Activated T-cell treated with anti-CD3 and anti-CD28 coated beads for 4 hours (primary cell): Measurements from ENCODE around the gene GYS1.

ENCODE experiments used
- DNase-seq: peaks from one replicate; pipeline ENCODE4 v3.0.0-alpha.2; 2020

Gene GYS1

DNA sequence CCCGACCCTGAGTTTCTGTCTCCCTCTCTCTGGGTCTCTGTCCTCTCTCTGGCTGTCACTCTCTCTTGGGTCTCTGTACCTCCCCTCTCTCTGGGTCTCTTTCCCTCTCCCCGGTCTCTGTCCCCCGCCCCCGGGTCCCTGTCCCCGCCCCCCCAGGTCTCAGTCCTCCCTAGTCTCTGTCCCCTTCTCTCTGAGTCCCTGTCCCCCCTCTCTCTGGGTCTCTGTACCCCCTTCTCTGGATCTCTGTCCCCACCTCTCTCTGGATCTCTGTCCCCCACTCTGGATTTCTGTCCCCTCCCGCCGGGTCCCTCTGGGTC is 30.3 kb downstream of the GYS1 start:
- DNase-seq, result no peak

DNA sequence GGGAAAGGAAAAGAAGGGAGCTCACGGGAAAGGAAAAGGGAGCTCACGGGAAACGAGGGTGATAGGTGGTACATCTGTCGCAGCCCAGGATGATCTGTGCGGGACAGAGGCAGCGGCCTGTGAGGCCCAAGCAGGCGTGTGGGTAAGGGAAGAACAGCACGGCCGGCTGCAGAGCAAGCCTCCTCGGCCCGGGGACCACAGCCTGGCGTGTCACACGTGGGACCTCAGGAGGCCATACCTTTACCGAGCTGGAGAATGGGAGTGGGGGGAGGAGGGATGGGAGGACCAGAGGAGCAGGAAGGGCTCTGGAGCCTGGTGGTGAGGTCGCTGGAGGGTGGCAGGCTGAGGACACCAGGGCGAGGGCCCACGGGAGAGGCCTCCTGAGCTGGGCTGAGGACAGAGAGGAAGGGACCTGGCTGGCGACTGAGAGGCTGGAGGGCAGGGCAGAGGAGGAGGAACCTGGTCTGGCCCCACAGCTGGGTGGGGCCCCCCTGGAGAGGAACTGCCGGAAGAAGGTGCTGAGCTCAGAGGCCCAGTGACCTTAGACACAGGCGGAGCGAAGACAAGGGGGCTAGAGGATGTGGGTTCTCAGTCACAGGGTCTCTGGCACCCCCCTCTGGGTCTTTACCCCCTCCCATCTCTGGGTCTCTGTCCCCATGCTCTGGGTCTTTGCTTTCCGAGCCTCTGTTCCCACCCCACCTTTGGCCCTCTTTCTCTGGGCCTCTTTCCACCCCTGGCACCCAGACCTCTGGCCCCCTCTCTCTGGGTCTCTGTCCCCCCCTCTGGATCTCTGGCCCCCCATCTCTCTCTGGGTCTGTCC is 30.9 kb downstream of the GYS1 start:
- no peak for DNase-seq

DNA sequence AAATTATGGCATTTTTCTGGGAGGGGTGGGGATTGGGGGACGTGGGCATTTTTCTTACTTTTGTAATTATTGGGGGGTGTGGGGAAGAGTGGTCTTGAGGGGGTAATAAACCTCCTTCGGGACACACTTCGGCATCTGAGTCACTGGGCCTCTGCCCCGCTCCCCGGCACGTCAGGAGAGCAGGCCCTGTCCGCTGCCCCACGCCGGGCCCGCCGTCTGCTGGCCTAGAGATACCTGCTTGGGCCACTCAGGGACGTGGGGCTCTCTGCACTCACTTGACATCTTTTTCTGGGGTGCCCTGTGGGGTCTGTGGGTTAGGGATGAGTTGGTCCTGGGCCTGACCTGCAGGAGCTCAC is 31.5 kb downstream of the GYS1 start:
- no peak for DNase-seq

DNA sequence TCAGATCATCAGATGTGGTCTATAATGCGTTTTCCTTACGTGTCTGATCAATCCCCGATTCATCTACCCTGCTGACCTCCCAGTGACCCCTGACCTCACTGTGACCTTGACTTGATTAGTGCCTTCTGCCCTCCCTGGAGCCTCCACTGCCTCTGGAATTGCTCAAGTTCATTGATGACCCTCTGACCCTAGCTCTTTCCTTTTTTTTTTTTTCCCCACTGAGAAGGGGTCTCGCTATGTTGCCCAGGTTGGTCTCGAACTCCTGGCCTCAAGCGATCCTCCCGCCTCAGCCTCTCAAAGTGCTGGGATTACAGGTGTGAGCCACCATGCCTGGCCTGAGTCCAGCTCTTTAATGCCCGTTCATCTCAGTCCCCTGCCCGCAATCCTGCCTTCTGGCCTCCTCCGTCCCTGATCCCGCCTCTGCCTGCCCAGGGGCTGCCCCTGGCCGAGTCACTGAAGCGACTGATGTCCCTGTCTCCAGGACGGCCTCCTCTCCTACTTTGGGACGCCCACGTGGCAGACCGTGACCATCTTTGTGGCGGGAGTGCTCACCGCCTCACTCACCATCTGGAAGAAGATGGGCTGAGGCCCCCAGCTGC is 32.0 kb downstream of the GYS1 start:
- no peak for DNase-seq

- no peak for DNase-seq
Observed at GRCh38 chr19:48959341-48960239, 33.5 kb downstream of the GYS1 start.

GRCh38 chr19:48958006-48958405 is 35.1 kb downstream of the GYS1 start:
- DNase-seq, result no peak

GRCh38 chr19:48955308-48955958 is 37.7 kb downstream of the GYS1 start:
- no peak for DNase-seq

DNA sequence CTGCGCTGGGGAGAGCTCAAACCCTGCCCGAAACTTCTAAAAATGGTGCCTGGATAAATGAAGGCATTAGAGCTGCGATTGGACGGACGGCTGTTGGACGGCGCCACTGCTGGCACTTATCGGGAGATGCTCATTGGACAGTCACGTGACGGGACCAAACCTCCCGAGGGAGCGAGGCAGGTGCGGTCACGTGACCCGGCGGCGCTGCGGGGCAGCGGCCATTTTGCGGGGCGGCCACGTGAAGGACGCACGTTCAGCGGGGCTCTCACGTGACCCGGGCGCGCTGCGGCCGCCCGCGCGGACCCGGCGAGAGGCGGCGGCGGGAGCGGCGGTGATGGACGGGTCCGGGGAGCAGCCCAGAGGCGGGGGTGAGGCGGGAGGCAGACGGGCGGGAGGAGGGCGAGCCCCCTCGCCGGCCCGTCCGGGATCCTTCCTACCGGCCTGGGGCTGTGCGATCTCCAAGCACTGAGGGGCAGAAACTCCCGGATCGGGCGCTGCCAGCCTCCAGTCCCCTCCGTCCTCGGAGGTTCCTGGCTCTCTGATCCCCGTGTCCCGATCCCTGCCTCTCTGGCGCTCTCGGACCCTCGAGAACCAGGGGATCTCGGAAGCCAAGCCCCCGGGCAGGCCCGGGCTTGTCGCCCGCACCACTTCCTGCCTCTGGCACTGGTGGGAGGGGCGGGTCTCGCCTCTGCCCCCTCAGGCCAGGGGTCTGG is 38.4 kb downstream of the GYS1 start, which contains the start of gene BAX:
TSS of gene BAX (plus strand) at position 281 of the 713 bp plus-strand sequence. CDS start at position 335, 54 bp downstream.
- peak; percentile 81 for DNase-seq

DNA sequence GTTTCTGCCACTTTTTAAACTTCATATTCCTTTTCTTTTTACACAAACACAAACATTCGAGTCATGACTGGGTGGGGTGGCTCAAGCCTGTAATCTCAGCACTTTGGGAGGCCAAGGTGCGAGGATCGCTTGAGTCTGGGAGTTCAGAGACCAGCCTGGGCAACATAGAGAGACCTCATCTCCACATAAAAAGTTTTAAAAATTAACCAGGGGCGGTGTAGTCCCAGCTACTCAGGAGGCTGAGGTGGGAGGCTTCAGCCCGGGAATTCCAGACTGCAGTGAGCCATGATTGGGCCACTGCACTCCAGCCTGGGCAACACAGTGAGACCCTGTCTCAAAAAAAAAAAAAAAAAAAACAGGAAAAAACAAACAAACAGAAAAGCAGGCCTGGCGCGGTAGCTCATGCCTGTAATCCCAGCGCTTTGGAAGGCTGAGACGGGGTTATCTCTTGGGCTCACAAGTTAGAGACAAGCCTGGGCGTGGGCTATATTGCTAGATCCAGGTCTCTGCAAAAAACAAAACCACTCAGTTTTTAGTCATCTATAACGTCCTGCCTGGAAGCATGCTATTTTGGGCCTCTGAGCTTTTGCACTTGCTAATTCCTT is 39.0 kb downstream of the GYS1 start:
- DNase-seq, result no peak

- DNase-seq, result no peak
Observed at GRCh38 chr19:48953141-48953540, 40.0 kb downstream of the GYS1 start.

- no peak for DNase-seq
Observed at GRCh38 chr19:48950830-48951519, 42.1 kb downstream of the GYS1 start.

DNA sequence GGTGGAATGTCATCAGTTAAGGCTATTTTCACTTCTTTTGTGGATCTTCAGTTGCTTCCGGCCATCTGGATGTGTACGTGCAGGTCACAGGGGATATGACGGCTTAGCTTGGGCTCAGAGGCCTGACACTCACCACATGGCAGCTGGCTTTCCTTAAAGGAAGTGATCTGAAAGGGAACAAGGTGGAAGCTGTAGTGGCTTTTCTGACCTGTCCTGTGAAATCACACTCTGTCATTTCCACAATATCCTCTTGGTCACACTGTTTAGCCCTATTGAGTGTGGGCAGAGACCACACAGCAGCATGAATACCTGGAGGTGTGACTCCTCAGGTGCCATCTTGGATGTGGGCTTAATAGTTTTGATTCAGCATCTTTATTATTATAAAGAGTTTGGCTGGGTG is 43.0 kb downstream of the GYS1 start:
- no peak for DNase-seq

DNA sequence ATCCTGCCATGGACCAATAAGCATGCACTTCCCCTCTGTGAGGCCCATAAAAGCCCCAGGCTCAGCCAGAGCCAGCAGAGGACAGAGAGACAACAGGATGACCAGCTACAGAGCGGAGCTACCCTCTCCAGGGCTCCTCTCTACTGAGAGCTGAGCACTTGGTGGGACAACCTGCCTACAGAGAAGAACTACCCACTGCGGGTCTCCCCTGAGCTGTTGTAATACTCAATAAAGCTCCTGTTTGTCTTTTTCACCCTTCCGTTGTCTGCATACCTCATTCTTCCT is 45.9 kb downstream of the GYS1 start:
- no peak for DNase-seq

- no peak for DNase-seq
Observed at GRCh38 chr19:48946463-48947257, 46.4 kb downstream of the GYS1 start.

GRCh38 chr19:48945817-48946216 is 47.3 kb downstream of the GYS1 start:
- no peak for DNase-seq

- no peak for DNase-seq
Observed at GRCh38 chr19:48945415-48945814, 47.7 kb downstream of the GYS1 start.

- DNase-seq, result no peak
Observed at GRCh38 chr19:48943081-48943480, 50.0 kb downstream of the GYS1 start.

DNA sequence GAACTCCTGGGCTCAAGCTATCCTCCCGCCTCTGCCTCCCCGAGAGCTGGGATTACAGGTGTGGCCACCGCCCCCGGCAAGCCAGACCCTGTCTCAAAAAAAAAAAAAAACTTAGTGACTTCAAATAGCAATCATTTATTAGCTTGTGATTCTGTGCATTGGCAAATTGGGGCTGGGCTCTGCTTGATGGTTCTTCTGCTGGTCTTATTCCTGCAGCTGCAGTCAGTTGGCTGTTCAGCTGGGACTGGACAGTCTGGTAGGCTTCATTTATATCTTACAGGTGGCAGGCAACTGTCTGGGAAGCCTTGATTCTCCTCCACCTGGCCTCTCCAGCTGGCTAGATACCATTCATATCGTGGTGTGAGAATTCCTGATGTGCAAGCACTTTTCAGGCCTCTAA is 52.2 kb downstream of the GYS1 start:
- no peak for DNase-seq

DNA sequence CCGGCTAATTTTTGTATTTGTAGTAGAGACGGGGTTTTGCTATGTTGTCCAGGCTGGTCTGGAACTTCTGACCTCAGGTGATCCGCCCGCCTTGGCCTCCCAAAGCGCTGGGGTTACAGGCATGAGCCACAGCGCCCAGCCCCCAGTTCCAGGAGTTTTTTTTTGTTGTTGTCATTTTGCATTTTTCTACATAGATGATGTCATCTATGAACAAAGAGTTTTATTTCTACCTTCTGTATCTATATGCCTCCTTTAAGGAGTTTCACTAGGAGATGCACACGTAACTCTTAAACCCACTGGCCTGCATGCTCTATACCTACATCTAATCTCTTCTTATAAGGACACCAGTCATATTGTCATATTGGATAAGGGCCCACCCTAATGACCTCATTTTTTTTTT is 54.9 kb downstream of the GYS1 start:
- no peak for DNase-seq

GRCh38 chr19:48935864-48936263 is 57.2 kb downstream of the GYS1 start:
- no peak for DNase-seq

DNA sequence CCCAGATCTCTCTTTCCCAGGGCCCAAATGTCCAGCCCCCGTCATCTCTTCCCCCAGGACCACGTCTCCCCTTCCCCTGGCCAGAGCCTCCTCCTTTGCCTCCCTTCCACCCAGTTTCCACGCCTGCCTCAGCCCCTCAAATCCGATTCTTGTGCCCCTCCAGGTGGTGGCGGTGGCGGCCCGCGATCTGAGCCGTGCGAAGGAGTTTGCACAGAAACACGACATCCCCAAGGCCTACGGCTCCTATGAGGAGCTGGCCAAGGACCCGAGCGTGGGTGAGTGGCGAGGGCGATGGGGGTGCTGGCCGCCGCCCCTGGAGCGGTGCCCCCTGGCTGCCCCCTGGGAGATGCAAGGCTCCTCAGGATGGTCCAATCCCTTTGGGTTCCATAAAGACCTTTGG is 58.3 kb downstream of the GYS1 start:
- DNase-seq, result no peak
